HepG2 (cell line): ENCODE results near the gene PRR19. TPM values are rescaled to one million over a fixed set of nuclear protein-coding genes. Genes with fewer than 3 reads are reported as not detected.

Experiments
- ATAC-seq: fragments of 200-7000 bp; cut with Tn5 transposase; 3 replicates; pipeline ENCODE4 v1.9.1; 2020; ENCODE audit warnings: mild to moderate bottlenecking, moderate library complexity
- BruUV-seq: library from RNA; stranded (reverse); fragments of 400-500 nt; replicated peaks from 2 replicates; lab custom pipeline; 2021; lab: Mats Ljungman, UMichigan
- CTCF ChIA-PET: fragments of 300-600 bp; formaldehyde crosslinking; extraction: SDS; loops from one replicate; lab custom pipeline; 2021; ENCODE audit warnings: low total read pairs, inconsistent platforms, low intra/inter-chr PET ratio; lab: Yijun Ruan, JAX
- POLR2A ChIA-PET: fragments of 350-600 bp; sonication (Branson Sonifier 250); formaldehyde crosslinking; loops from one replicate; lab custom pipeline; 2020; ENCODE audit warnings: antibody characterized with exemption, inconsistent platforms; lab: Yijun Ruan, JAX
- DNase-seq: peaks from one replicate; pipeline ENCODE4 v3.0.0-alpha.2; 2015; ENCODE audit warnings: low spot score
- FAIRE-seq: peaks from 3 replicates; lab custom pipeline; 2011; peaks lifted over from hg19 to GRCh38; lab: Jason Lieb, UNC
- H2AFZ ChIP-seq: one replicate; pipeline ENCODE4 v1.6.1; 2011; ENCODE audit warnings: low read length, inconsistent platforms
- H3K27ac ChIP-seq: fragments of 300-600 bp; 3 replicates; pipeline ENCODE4 v1.8.0; 2011; ENCODE audit warnings: mixed run types, mild to moderate bottlenecking, mixed read lengths, low read length, inconsistent platforms; ENCODE audit not compliant: insufficient read depth; ENCODE audit errors: extremely low read length
- H3K27me3 ChIP-seq, 2 experiments: fragments of 200-600 bp in 1 of 2; 2 replicates in 1 of 2; 3 replicates in 1 of 2; pipeline versions ENCODE4 v1.6.0 to v1.8.0; 2011; ENCODE audit warnings: low read length in 2 of 2, mild to moderate bottlenecking in 2 of 2, moderate library complexity in 2 of 2, inconsistent platforms in 1 of 2; ENCODE audit not compliant: insufficient read depth in 2 of 2, control insufficient read depth in 1 of 2
- H3K36me3 ChIP-seq, 2 experiments: fragments of 200-600 bp in 1 of 2; replicated peaks in 1 of 2; 2 replicates in 1 of 2; 3 replicates in 1 of 2; pipeline versions ENCODE4 v1.5.1 to v1.8.0; 2011; ENCODE audit warnings: low read length in 2 of 2, inconsistent platforms in 1 of 2; ENCODE audit not compliant: insufficient read depth in 2 of 2, control insufficient read depth in 1 of 2
- H3K4me1 ChIP-seq: 2 replicates; pipeline ENCODE4 v1.5.1; 2012; ENCODE audit warnings: low read length, inconsistent platforms; ENCODE audit not compliant: insufficient read depth
- H3K4me2 ChIP-seq: 2 replicates; pipeline ENCODE4 v1.6.0; 2011; ENCODE audit warnings: low read depth, low read length, inconsistent platforms
- H3K4me3 ChIP-seq, 3 experiments: fragments of 200-600 bp in 1 of 3; sonication (generic), shearing (Covaris generic) in 1 of 3; replicated peaks in 1 of 3; 2 replicates each; pipeline ENCODE4 v1.5.1; 2011 to 2016; ENCODE audit warnings: low read length in 3 of 3, inconsistent platforms in 2 of 3, low read depth in 2 of 3, mild to moderate bottlenecking in 2 of 3, control low read depth in 1 of 3, mixed read lengths in 1 of 3; ENCODE audit not compliant: insufficient read depth in 1 of 3
- H3K79me2 ChIP-seq: one replicate; pipeline ENCODE4 v1.6.1; 2011; ENCODE audit warnings: low read length, inconsistent platforms; ENCODE audit not compliant: insufficient read depth
- H3K9ac ChIP-seq: 2 replicates; pipeline ENCODE4 v1.6.0; 2011; ENCODE audit warnings: mild to moderate bottlenecking, low read depth, low read length, inconsistent platforms; ENCODE audit not compliant: insufficient read depth
- H3K9me3 ChIP-seq: 2 replicates; pipeline ENCODE4 v1.5.1; 2012; ENCODE audit warnings: mild to moderate bottlenecking, low read length
- H4K20me1 ChIP-seq: 2 replicates; pipeline ENCODE4 v1.6.0; 2011; ENCODE audit warnings: inconsistent platforms, mild to moderate bottlenecking, low read length, moderate library complexity; ENCODE audit not compliant: insufficient read depth
- FOXA3 ChIP-seq: IDR thresholded peaks from 2 replicates; pipeline ENCODE4 v1.6.1; 2016; ENCODE audit warnings: missing genetic modification reagents, missing compliant biosample characterization
- GATAD1 ChIP-seq: IDR thresholded peaks from 2 replicates; pipeline ENCODE4 v1.6.1; 2016; ENCODE audit warnings: missing genetic modification reagents, missing compliant biosample characterization
- GATAD2A ChIP-seq: IDR thresholded peaks from 2 replicates; pipeline ENCODE4 v1.6.1; 2016
- GFI1 ChIP-seq: sonication (generic); formaldehyde crosslinking; IDR thresholded peaks from 2 replicates; pipeline ENCODE4 v1.5.0; 2020; ENCODE audit warnings: missing genetic modification reagents, mild to moderate bottlenecking, borderline replicate concordance
- GMEB1 ChIP-seq: sonication (generic); formaldehyde crosslinking; IDR thresholded peaks from 2 replicates; pipeline ENCODE4 v1.5.1; 2020; ENCODE audit warnings: missing genetic modification reagents, mild to moderate bottlenecking, borderline replicate concordance
- MEF2D ChIP-seq: sonication (generic); formaldehyde crosslinking; IDR thresholded peaks from 2 replicates; pipeline ENCODE4 v1.5.1; 2020; ENCODE audit warnings: mild to moderate bottlenecking, missing genetic modification reagents
- PHB2 ChIP-seq: fragments of 450-650 bp; IDR thresholded peaks from 2 replicates; pipeline ENCODE4 v1.6.1; 2018; ENCODE audit not compliant: partially characterized antibody
- RBFOX2 ChIP-seq: fragments of 200-400 bp; formaldehyde crosslinking; IDR thresholded peaks from 2 replicates; pipeline ENCODE4 v1.6.1; 2017; ENCODE audit warnings: low read depth, mild to moderate bottlenecking, low read length
- SAFB2 ChIP-seq: sonication (generic); formaldehyde crosslinking; IDR thresholded peaks from 2 replicates; pipeline ENCODE4 v1.5.1; 2020; ENCODE audit warnings: missing genetic modification reagents, low read depth, mild to moderate bottlenecking, borderline replicate concordance
- SSRP1 ChIP-seq: IDR thresholded peaks from 2 replicates; pipeline ENCODE4 v1.6.1; 2016; ENCODE audit warnings: control low read depth
- TBX2 ChIP-seq: sonication (generic); formaldehyde crosslinking; IDR thresholded peaks from 2 replicates; pipeline ENCODE4 v1.5.0; 2020; ENCODE audit warnings: missing genetic modification reagents, mild to moderate bottlenecking, borderline replicate concordance
- ZBTB34 ChIP-seq: sonication (generic); formaldehyde crosslinking; IDR thresholded peaks from 2 replicates; pipeline ENCODE4 v1.8.0; 2022; ENCODE audit warnings: mild to moderate bottlenecking, missing genetic modification reagents
- ZNF362 ChIP-seq: sonication (generic); formaldehyde crosslinking; IDR thresholded peaks from 2 replicates; pipeline ENCODE4 v1.4.0; 2020; ENCODE audit warnings: missing genetic modification reagents, mild to moderate bottlenecking, borderline replicate concordance
- ZNF510 ChIP-seq: sonication (generic); formaldehyde crosslinking; IDR thresholded peaks from 2 replicates; pipeline ENCODE4 v1.4.0; 2020; ENCODE audit warnings: low read depth, mild to moderate bottlenecking, missing genetic modification reagents
- ZNF570 ChIP-seq: sonication (generic); formaldehyde crosslinking; IDR thresholded peaks from 2 replicates; pipeline ENCODE4 v1.4.0; 2020; ENCODE audit warnings: mild to moderate bottlenecking, missing genetic modification reagents, borderline replicate concordance
- ZNF607 ChIP-seq: sonication (generic); formaldehyde crosslinking; IDR thresholded peaks from 2 replicates; pipeline ENCODE4 v1.5.1; 2020; ENCODE audit warnings: missing genetic modification reagents, mild to moderate bottlenecking, borderline replicate concordance
- ZNF619 ChIP-seq: sonication (generic); formaldehyde crosslinking; IDR thresholded peaks from 2 replicates; pipeline ENCODE4 v1.4.0; 2020; ENCODE audit warnings: mild to moderate bottlenecking, missing genetic modification reagents
- ZNF773 ChIP-seq: sonication (generic); formaldehyde crosslinking; IDR thresholded peaks from 2 replicates; pipeline ENCODE4 v1.4.0; 2020; ENCODE audit warnings: missing genetic modification reagents, borderline replicate concordance
- ZSCAN21 ChIP-seq: sonication (generic); formaldehyde crosslinking; IDR thresholded peaks from 2 replicates; pipeline ENCODE4 v1.8.0; 2022; ENCODE audit warnings: mild to moderate bottlenecking, missing genetic modification reagents, moderate library complexity, borderline replicate concordance
- WGBS: methylation state at CpG from one replicate; pipeline ENCODE4 v1.1.6; 2017; ENCODE audit warnings: low lambda C conversion rate; 5-methylcytosine and 5-hydroxymethylcytosine counted together
- in situ Hi-C: cut with HindIII; loops from 2 replicates; pipeline ENCODE4 v1.10.0; 2017; ENCODE audit warnings: low pct_unique_long_range_greater_than_20kb; ENCODE audit not compliant: extremely low pct_ligation_motif_present
- intact Hi-C: fragments of 100-400 bp; cut with micrococcal nuclease; formaldehyde crosslinking; loops from one replicate; pipeline ENCODE4 v1.10.0; 2022; ENCODE audit not compliant: unreplicated experiment
- polyA plus RNA-seq, 8 experiments: library from polyadenylated mRNA; depleted of rRNA in 3 of 8; stranded (reverse) in 7 of 8; unstranded in 1 of 8; fragments of >200 nt; fragmentation: Illumina TruSeq in 4 of 8; extraction: Trizol in 4 of 8; gene quantifications; 2 replicates each; pipeline versions ENCODE4 v1.2.1 to v1.2.3, GENCODE V29; 2011 to 2016; ENCODE audit warnings: low read depth in 4 of 8, missing spikeins in 1 of 8, mixed read lengths in 1 of 8; ENCODE audit not compliant: insufficient read depth in 1 of 8
- total RNA-seq, 5 experiments: library from RNA; depleted of rRNA; stranded (reverse); fragments of >200 nt; fragmentation: Illumina TruSeq; extraction: Trizol; gene quantifications; 2 replicates each; pipeline ENCODE4 v1.2.3, GENCODE V29; 2016; ENCODE audit warnings: low read depth in 1 of 5

Gene PRR19
- total and polyA plus RNA-seq, 2 of the 13 experiments (the other 11 are each of a cell fraction or from before 2014, with no cell fraction given), result 0.21 to 0.33 TPM

GRCh38 chr19:42276284-42276683, 25.6 kb upstream of the PRR19 start:
- H3K36me3 ChIP-seq, result peaks cover 5 to 21% of the 10 kb centered on the region in 2 experiments; a peak in 4 of 5 replicates
- no peak overlapping the region for H2AFZ ChIP-seq
- H3K4me1 ChIP-seq, result peaks cover 33% of the 10 kb centered on the region
- TF ChIP-seq TBX2 (CRISPR knock-in tag) (no peak), RBFOX2 (no peak), FOXA3 (CRISPR knock-in tag) (no peak), MEF2D (no peak), ZNF510 (no peak), ZNF362 (no peak), ZNF607 (CRISPR knock-in tag) (no peak), ZNF619 (CRISPR knock-in tag) (no peak), ZSCAN21 (CRISPR knock-in tag) (no peak), SAFB2 (CRISPR knock-in tag) (no peak), ZBTB34 (CRISPR knock-in tag) (no peak), GATAD1 (CRISPR knock-in tag) (no peak), ZNF773 (CRISPR knock-in tag) (no peak), PHB2 (no peak), GFI1 (CRISPR knock-in tag) (no peak), SSRP1 (CRISPR knock-in tag) (no peak), GMEB1 (no peak), ZNF570 (CRISPR knock-in tag) (no peak), GATAD2A (CRISPR knock-in tag) (no peak)
- DNase-seq, result no peak
- H4K20me1 ChIP-seq, result no peaks in the 10 kb centered on the region
- H3K4me2 ChIP-seq, result no peak overlapping the region
- WGBS, result 100% methylated on average over 2 of the region's 3 CpGs
- H3K27ac ChIP-seq, result no peak overlapping the region
- ChIA-PET CTCF (no interaction called here), POLR2A (interaction anchor here (7.4 kb wide), 1 partner anchor 31 kb away, joined by 117 read pairs; the partner anchor contains the start of gene GSK3A)
- H3K9ac ChIP-seq, result no peak overlapping the region
- H3K9me3 ChIP-seq, result no peaks in the 10 kb centered on the region
- no peak overlapping the region for H3K4me3 ChIP-seq
- H3K79me2 ChIP-seq, result peaks cover 4% of the 10 kb centered on the region
- no TSS peak for BruUV-seq
- intact Hi-C loops, result no loop called here
- ATAC-seq, result no peak
- FAIRE-seq, result no peak
- no peaks in the 10 kb centered on the region for H3K27me3 ChIP-seq
- in situ Hi-C loops, result no loop called here
